Stimulated activated CD4-positive, alpha-beta T cell treated with anti-CD3 and anti-CD28 coated beads, Interleukin-4, amount 100 ng/mL, for 4 hours (primary cell): ENCODE results near the gene TMEM132D.

ENCODE experiments used
- DNase-seq, 2 experiments: peaks; one replicate each; pipeline ENCODE4 v3.0.0-alpha.2; 2020

TMEM132D gene

GRCh38 chr12:129152351-129153104 lies 751.3 kb downstream of the TMEM132D start:
- no peak for DNase-seq

- no peak for DNase-seq
Observed at GRCh38 chr12:129150721-129151120, 753.1 kb downstream of the TMEM132D start.

GRCh38 chr12:129145381-129145780 lies 758.4 kb downstream of the TMEM132D start:
- DNase-seq, result no peak

GRCh38 chr12:129138776-129139175 lies 765.0 kb downstream of the TMEM132D start:
- DNase-seq, result no peak

GRCh38 chr12:129136694-129137325 lies 767.0 kb downstream of the TMEM132D start:
- DNase-seq, result no peak

- DNase-seq, result no peak
Observed at GRCh38 chr12:129127771-129128170, 776.1 kb downstream of the TMEM132D start.

GRCh38 chr12:129127211-129127610 lies 776.6 kb downstream of the TMEM132D start:
- DNase-seq, result no peak

- DNase-seq, result no peak
Observed at GRCh38 chr12:129119537-129119936, 784.3 kb downstream of the TMEM132D start.

GRCh38 chr12:129115558-129115957 lies 788.3 kb downstream of the TMEM132D start:
- no peak for DNase-seq

GRCh38 chr12:129110575-129110974 lies 793.2 kb downstream of the TMEM132D start:
- DNase-seq, result no peak

GRCh38 chr12:129109174-129110001 lies 794.4 kb downstream of the TMEM132D start:
- DNase-seq, result no peak

- DNase-seq, result no peak
Observed at GRCh38 chr12:129106772-129107171, 797.1 kb downstream of the TMEM132D start.

- DNase-seq, result no peak
Observed at GRCh38 chr12:129103231-129103630, 800.6 kb downstream of the TMEM132D start.

- no peak for DNase-seq
Observed at GRCh38 chr12:129102233-129102632, 801.6 kb downstream of the TMEM132D start.

- DNase-seq, result no peak
Observed at GRCh38 chr12:129101816-129102215, 802.0 kb downstream of the TMEM132D start.

- DNase-seq, result no peak
Observed at GRCh38 chr12:129101404-129101803, 802.4 kb downstream of the TMEM132D start.

GRCh38 chr12:129097451-129097850 lies 806.4 kb downstream of the TMEM132D start:
- DNase-seq, result no peak

GRCh38 chr12:129096968-129097367 lies 806.9 kb downstream of the TMEM132D start:
- no peak for DNase-seq

- no peak for DNase-seq
Observed at GRCh38 chr12:129096184-129096583, 807.6 kb downstream of the TMEM132D start.

- no peak for DNase-seq
Observed at GRCh38 chr12:129089576-129089975, 814.2 kb downstream of the TMEM132D start.

GRCh38 chr12:129084875-129085826 lies 818.7 kb downstream of the TMEM132D start:
- DNase-seq, result no peak

GRCh38 chr12:129083121-129083840 lies 820.5 kb downstream of the TMEM132D start:
- no peak for DNase-seq
